Hepatocyte (in vitro differentiated cells): ENCODE results near the gene ACKR3. TPM values are rescaled to one million over a fixed set of nuclear protein-coding genes. Genes with fewer than 3 reads are reported as not detected.

Source experiments
- DNase-seq: peaks from one replicate; pipeline ENCODE4 v3.0.0-alpha.2; 2016; ENCODE audit warnings: low spot score
- H2AFZ ChIP-seq: fragments of 200-600 bp; sonication (generic); 2 replicates; pipeline ENCODE4 v1.6.0; 2016; ENCODE audit warnings: antibody characterized with exemption, mild to moderate bottlenecking
- H3K27ac ChIP-seq: fragments of 200-600 bp; sonication (generic); 2 replicates; pipeline ENCODE4 v1.5.1; 2016; ENCODE audit warnings: mild to moderate bottlenecking
- H3K27me3 ChIP-seq: fragments of 200-600 bp; sonication (generic); 2 replicates; pipeline ENCODE4 v1.6.1; 2016
- H3K36me3 ChIP-seq: fragments of 200-600 bp; sonication (generic); replicated peaks from 2 replicates; pipeline ENCODE4 v1.5.1; 2016; ENCODE audit warnings: low read depth; ENCODE audit not compliant: insufficient read depth
- H3K4me1 ChIP-seq: fragments of 200-600 bp; sonication (generic); 2 replicates; pipeline ENCODE4 v1.5.1; 2016; ENCODE audit warnings: mild to moderate bottlenecking, moderate library complexity; ENCODE audit not compliant: insufficient read depth
- H3K4me2 ChIP-seq: fragments of 200-600 bp; sonication (generic); 2 replicates; pipeline ENCODE4 v1.6.0; 2016
- H3K4me3 ChIP-seq: fragments of 200-600 bp; sonication (generic); 2 replicates; pipeline ENCODE4 v1.5.1; 2016; ENCODE audit warnings: mild to moderate bottlenecking
- H3K79me2 ChIP-seq: fragments of 200-600 bp; sonication (generic); 2 replicates; pipeline ENCODE4 v1.6.0; 2017; ENCODE audit warnings: mild to moderate bottlenecking
- H3K9me2 ChIP-seq: fragments of 200-600 bp; sonication (generic); replicated peaks from 2 replicates; pipeline ENCODE4 v1.6.0; 2017; ENCODE audit warnings: mild to moderate bottlenecking; ENCODE audit not compliant: insufficient read depth
- H3K9me3 ChIP-seq: fragments of 200-600 bp; sonication (generic); 2 replicates; pipeline ENCODE4 v1.5.1; 2016; ENCODE audit warnings: low read depth, mild to moderate bottlenecking
- H4K20me1 ChIP-seq: fragments of 200-600 bp; sonication (generic); 2 replicates; pipeline ENCODE4 v1.6.0; 2016; ENCODE audit warnings: mild to moderate bottlenecking; ENCODE audit not compliant: insufficient read depth, poor library complexity, severe bottlenecking
- EZH2 ChIP-seq: fragments of 200-600 bp; sonication (generic); IDR thresholded peaks from 2 replicates; pipeline ENCODE4 v1.6.1; 2016; ENCODE audit warnings: antibody characterized with exemption, mild to moderate bottlenecking, borderline replicate concordance
- EZH2phosphoT487 ChIP-seq: fragments of 200-600 bp; sonication (generic); IDR thresholded peaks from one replicate; pipeline ENCODE4 v1.6.1; 2018; ENCODE audit warnings: antibody characterized with exemption, mild to moderate bottlenecking, low read depth, moderate library complexity; ENCODE audit not compliant: unreplicated experiment, severe bottlenecking
- WGBS: methylation state at CpG from one replicate; pipeline ENCODE4 v1.1.6; 2016; ENCODE audit warnings: low lambda C conversion rate; ENCODE audit errors: missing lambda C conversion rate; 5-methylcytosine and 5-hydroxymethylcytosine counted together
- polyA plus RNA-seq: library from polyadenylated mRNA; unstranded; fragments of >200 nt; fragmentation: Nextera tagmentation; extraction: Ambion mirVana; gene quantifications from 2 replicates; pipeline ENCODE4 v1.2.1, GENCODE V29; 2016
- total RNA-seq: library from RNA; depleted of rRNA; stranded (reverse); fragments of >200 nt; gene quantifications from 2 replicates; pipeline ENCODE4 v1.2.3, GENCODE V29; 2014
- TF ChIP-seq, protein P1 (sequence below): fragments of 200-600 bp; sonication (generic); IDR thresholded peaks from 2 replicates; pipeline ENCODE4 v1.5.1; 2016; ENCODE audit warnings: antibody characterized with exemption, mild to moderate bottlenecking; ENCODE audit not compliant: poor library complexity

ACKR3 gene
- total and polyA plus RNA-seq, 2 experiments from 2014 or later: 49.5 to 58.9 TPM

DNA sequence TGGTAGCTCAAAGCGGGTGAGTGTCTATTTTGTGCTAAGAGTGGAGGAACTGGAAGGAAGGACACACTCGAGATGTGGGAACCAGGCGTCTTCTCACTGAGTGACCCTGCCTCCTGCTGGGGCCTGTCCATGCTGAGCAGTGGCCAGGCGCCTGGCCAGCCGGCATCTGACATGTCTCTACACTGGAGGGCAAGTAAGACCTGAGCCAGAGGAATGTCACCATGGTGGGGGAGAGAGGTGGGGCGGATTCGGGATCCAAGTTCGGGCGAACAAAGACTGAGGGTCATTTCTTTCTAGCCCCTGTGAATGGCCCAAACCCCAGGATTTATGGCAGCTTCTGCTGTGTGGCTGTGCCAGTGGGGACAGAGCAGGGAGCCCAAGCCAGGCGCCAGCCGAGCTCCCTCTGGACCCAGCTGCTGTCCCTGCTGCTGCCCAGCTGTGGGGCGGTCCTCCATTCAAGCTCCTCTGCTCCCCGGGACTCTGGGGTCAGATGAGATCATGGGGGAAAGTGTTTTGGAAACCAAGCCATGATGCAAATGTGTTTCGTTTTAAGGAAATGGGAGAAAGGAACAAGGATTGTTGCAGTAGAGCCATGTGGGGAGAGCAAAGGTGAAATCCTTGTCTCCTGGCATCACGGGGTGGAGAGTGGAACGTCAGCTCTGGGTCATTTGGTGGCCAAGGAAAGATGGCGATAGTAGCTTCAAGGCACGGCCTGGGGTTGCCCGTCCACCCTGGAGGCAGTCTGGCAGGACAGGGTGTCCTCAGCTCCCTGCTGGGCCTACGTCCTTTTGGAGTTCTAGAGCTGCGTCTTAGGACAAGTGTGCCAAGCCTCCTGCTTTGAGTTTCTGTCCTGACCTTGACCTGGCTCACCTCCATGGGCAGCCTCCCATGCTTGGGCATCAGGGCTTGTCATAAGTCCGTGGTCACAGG, 8.1 kb downstream of the ACKR3 start:
- Histone ChIP-seq H3K4me2 (peak overlapping the region; percentile 85), H3K9me2 (no peaks in the 10 kb centered on the region), H3K79me2 (peaks cover 96% of the 10 kb centered on the region), H4K20me1 (peaks cover 35% of the 10 kb centered on the region), H3K36me3 (no peaks in the 10 kb centered on the region), H3K4me1 (peaks cover 54% of the 10 kb centered on the region), H3K27ac (peak overlapping the region; percentile 89), H2AFZ (no peak overlapping the region), H3K27me3 (no peaks in the 10 kb centered on the region), H3K9me3 (no peaks in the 10 kb centered on the region), H3K4me3 (no peak overlapping the region)
- WGBS: 89% methylated on average over 22 of the region's 22 CpGs
- DNase-seq: no peak
- TF ChIP-seq, protein P1, sequence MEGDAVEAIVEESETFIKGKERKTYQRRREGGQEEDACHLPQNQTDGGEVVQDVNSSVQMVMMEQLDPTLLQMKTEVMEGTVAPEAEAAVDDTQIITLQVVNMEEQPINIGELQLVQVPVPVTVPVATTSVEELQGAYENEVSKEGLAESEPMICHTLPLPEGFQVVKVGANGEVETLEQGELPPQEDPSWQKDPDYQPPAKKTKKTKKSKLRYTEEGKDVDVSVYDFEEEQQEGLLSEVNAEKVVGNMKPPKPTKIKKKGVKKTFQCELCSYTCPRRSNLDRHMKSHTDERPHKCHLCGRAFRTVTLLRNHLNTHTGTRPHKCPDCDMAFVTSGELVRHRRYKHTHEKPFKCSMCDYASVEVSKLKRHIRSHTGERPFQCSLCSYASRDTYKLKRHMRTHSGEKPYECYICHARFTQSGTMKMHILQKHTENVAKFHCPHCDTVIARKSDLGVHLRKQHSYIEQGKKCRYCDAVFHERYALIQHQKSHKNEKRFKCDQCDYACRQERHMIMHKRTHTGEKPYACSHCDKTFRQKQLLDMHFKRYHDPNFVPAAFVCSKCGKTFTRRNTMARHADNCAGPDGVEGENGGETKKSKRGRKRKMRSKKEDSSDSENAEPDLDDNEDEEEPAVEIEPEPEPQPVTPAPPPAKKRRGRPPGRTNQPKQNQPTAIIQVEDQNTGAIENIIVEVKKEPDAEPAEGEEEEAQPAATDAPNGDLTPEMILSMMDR: no peak
- TF ChIP-seq EZH2phosphoT487 (no peak), EZH2 (no peak)

GRCh38 chr2:236578411-236578846, 8.8 kb downstream of the ACKR3 start:
- Histone ChIP-seq H3K4me3 (no peak overlapping the region), H2AFZ (no peak overlapping the region), H3K4me2 (no peak overlapping the region), H3K36me3 (no peaks in the 10 kb centered on the region), H3K9me3 (no peaks in the 10 kb centered on the region), H3K4me1 (peaks cover 47% of the 10 kb centered on the region), H3K79me2 (peaks cover 89% of the 10 kb centered on the region), H4K20me1 (peaks cover 28% of the 10 kb centered on the region), H3K9me2 (no peaks in the 10 kb centered on the region), H3K27me3 (no peaks in the 10 kb centered on the region), H3K27ac (peak overlapping the region; percentile 29)
- no peak for DNase-seq
- TF ChIP-seq, protein P1: no peak
- TF ChIP-seq EZH2: no peak
- 89% methylated on average over 15 of the region's 15 CpGs for WGBS

- H3K4me3 ChIP-seq: no peak overlapping the region
- no peak overlapping the region for H2AFZ ChIP-seq
- H3K9me2 ChIP-seq: no peaks in the 10 kb centered on the region
- H3K79me2 ChIP-seq: peaks cover 81% of the 10 kb centered on the region
- no peaks in the 10 kb centered on the region for H3K36me3 ChIP-seq
- no peaks in the 10 kb centered on the region for H3K27me3 ChIP-seq
- TF ChIP-seq EZH2phosphoT487: no peak
- TF ChIP-seq, protein P1: no peak
- TF ChIP-seq EZH2: no peak
- peaks cover 28% of the 10 kb centered on the region for H4K20me1 ChIP-seq
- WGBS: 58% methylated on average over 9 of the region's 9 CpGs
- H3K9me3 ChIP-seq: no peaks in the 10 kb centered on the region
- peak; percentile 39 for DNase-seq
- peaks cover 42% of the 10 kb centered on the region for H3K4me1 ChIP-seq
- peak overlapping the region; percentile 29 for H3K27ac ChIP-seq
- H3K4me2 ChIP-seq: no peak overlapping the region
Measured at GRCh38 chr2:236579048-236579745, 9.6 kb downstream of the ACKR3 start.
